Daoy (cell line): ENCODE results near the gene ZNF346. TPM values are rescaled to one million over a fixed set of nuclear protein-coding genes. Genes with fewer than 3 reads are reported as not detected.
"Not testable (repeated sequence)": the region's sequence is repeated elsewhere in the genome, so short reads cannot be mapped to it uniquely, and the experiment has no call there.

Source experiments
- DNase-seq: peaks from one replicate; pipeline ENCODE4 v3.0.0-alpha.2; 2015; ENCODE audit warnings: low read depth
- total RNA-seq: library from RNA; depleted of rRNA; stranded (reverse); fragments of >200 nt; shearing (Covaris generic); gene quantifications from 2 replicates; pipeline ENCODE4 v1.2.3, GENCODE V29; 2014

Gene ZNF346
- total RNA-seq, 1 experiment from 2014 or later = 15.6 TPM

DNA sequence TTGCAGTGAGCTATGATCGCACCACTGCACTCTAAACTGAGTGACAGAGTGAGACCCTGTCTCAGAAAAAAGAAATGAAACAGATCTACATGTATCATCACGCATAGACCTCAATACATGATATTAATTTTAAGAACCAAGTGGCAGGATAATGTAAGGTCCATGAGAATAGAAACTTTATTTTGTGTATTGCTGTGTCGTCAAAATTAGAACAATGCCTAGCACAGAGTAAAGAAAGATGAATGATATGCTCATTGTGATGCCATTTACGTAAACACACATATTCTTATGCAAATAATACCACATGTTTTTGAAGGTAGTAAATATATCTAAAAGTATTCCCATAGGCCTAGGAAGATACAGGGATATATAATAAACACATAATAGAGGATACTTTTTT is 12.3 kb upstream of the ZNF346 start:
- no peak for DNase-seq

DNA sequence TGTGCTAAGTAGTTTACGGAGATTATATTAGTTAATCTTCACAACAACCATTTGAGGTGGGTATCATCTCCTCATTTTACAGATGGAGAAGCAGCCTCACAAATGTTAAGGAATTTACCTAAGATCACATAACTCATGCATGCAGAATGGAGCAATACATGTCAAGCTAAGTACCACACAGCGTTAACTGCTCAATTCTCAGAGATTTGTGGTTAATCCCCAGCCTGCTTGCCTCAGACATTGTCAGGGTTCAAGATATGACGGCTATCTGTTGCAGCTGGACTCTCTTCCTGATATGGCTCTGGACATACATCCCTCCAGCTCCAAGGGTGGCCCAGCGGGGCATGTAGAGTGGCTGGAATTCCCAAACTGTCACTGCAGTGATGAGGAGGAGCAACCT is 7.3 kb upstream of the ZNF346 start:
- no peak for DNase-seq

DNA sequence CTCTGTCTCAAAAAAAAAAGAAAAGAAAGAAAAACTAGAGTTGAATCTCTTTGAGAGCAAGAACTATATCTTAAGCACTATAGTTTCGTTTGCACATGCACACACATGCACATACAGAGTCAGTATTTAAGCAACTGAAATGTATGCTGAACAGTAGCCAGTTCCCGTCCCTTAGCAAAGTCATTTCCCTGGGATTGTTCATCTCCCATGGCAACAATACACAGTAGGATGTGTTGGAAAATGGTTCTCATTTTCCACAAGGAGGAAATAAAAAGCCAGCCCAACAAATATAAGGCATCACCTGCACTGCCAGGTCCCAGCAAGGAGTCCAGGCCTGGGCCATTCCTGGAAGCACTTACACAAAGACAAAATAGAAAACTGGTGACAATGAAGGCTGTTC is 4.2 kb upstream of the ZNF346 start:
- no peak for DNase-seq

DNA sequence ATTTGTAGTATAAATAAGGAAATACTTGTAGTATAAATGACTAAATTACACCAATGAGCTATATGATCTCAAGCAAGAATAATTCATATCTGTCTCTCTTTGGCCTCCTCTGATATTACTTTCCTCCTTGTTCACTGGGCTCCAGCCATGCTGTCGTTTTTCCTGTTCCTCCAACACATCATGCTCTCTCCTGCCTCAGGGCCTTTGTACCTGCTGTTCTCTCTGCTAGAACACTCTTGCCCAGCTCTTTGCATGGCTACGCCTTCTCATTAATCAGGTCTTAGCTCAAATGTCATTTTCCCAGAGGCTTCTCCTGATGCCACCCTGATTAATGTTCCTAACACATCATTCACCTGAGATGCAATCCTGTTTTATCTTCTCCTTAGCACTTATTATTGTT is 2.5 kb upstream of the ZNF346 start:
- no peak for DNase-seq

DNA sequence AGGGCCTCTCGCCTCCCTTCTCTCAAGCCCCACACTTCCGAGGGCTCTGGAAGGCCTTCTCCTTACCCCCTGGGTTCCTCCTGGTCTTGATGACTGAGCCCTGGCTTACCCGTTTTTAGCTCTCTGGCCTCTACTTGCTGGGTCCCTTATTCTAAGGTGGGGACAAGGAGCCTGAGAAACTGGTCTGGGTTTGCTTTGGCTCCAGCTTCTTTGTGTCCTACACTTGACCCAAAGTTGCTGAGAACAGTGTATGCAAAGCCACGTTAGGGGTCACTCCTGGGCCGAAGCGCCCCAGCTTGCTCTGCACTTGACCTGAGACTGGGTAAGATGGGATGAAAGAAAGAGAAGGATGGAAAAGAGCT is 788 bp downstream of the ZNF346 start:
- no peak for DNase-seq

DNA sequence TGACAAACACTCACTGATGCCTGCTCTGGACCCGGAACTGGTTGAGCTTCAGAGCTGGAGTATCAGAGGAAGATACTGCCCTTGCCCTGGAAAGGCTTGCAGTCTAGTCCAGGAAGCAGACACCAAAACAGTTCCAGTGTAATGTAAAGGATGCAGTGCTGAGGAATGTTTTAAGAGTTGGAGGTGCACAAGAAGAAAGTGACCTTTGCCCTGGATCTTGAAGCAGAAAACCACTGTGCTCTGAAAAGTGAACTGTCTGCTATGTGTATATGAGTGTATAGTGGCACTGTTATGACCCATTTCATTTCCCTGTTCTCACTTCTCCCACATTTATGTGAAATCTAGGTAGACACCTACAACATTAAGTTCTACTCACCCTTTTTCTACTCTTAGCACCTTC is 2.1 kb downstream of the ZNF346 start:
- DNase-seq = no peak

DNA sequence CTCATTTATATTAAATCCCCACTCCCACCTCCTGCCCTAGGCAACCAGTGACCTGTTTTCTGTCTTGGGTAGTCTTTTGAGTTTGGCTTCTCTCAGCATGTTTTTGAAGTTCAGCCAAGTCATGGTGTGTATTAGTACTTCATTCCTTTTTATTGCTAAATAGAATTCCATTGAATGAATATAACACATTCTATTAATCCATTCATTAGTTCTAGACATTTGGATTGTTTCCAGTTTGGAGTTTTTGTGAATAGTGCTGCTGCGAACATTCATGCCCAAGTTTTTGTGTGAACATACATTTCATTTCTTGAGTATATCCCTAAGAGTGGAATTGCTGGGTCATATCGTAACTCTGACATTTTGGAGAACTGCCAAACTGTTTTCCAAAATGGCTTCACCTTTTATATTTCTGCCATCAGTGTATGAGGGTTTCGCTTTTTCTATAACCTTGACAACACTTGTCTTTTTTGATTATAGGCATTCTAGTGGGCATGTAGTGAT is 2.7 kb downstream of the ZNF346 start:
- DNase-seq = no peak

DNA sequence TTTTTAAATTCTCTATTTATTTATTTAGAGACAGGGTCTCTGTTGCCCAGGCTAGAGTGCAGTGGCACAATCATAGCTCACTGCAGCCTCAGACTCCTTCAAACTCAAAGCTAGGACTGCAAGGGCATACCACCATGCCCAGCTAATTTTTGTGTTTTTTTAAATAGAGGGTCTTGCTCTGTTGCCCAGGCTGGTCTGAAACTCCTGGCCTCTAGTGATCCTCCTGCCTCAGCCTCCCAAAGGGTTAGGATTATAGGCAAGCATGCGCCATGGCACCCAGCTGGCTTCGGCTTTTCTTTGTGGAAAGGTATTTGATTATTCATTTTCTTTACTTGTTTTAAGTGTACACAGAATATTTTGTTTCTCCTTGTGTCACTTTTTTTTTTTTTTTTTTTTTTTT is 5.2 kb downstream of the ZNF346 start:
- DNase-seq = no peak

DNA sequence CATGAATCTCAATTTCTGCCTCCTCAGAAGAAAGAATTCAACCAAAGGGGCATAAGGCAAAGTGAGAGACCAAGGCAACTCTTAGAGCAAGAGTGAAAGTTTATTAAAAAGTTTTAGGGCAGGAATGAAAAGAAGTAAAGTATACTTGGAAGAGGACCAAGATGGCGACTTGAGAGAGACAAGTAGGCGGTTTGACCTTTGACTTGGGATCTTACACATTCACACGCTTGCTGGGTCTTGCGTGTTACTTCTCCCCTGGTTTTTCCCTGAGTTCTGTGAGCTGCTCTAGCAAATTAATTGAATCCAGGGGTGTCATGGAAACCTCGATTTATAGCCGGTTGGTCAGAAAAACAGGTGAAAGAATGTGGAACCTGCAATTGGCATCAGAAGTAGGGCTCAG is 7.0 kb downstream of the ZNF346 start:
- DNase-seq = no peak

DNA sequence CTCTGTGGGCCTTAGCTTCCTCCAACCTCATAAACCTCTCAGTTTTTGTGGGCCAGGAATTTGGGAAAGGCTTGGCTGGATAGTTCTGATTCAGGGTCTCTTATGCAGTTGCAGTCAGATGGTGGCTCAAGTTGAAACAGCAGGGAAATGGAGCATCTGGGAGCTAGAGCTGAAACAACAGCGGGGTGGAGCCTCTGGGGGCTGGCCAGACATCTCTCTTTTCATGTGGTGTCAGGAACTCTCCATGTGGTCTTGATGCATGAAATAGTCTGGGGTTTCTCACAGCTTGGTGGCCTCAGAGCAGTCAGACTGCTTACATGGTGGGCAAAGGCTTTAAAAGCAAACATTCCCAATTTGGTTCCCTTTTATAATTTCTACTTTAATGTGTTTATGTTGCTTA is 13.5 kb downstream of the ZNF346 start:
- DNase-seq = peak; percentile 12

DNA sequence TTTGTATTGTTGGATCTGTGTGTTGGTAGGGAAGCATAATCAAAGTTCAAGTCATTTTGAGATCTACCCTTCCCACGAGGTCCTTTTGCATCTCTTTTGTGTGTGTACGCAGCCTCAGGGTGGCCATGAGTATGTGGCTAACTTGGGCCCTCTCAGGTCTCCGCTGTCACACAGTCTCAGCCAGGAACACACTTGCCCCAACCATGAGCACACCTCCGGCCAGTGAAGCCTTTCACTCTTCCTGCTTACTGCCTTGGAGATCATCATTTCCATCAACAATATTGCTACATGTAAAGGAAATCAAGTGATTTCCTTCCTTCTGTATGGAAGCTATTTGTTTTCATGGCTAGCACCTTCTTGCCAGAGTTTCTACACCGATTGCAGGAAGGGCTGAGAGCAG is 13.9 kb downstream of the ZNF346 start:
- DNase-seq = no peak

DNA sequence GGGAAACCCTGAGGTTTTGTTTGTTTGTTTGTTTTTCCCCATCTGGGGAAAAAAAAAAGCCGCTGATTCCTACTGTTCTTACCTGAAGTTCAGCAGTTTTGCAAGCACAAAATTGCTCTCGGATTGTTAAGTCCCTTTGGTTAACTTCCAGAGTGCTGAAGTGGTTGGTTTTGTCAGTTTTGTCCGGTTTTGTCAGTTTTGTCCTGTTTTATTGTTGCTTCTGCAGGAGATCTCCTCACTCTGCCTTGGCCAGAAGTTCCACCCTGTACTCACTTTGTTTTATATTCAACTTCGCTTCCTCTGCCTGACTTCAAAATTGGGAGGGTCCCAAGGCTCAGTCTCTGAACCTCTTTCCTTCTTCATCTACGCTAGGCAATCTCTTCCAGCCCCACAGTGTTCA is 14.4 kb downstream of the ZNF346 start:
- DNase-seq = no peak

DNA sequence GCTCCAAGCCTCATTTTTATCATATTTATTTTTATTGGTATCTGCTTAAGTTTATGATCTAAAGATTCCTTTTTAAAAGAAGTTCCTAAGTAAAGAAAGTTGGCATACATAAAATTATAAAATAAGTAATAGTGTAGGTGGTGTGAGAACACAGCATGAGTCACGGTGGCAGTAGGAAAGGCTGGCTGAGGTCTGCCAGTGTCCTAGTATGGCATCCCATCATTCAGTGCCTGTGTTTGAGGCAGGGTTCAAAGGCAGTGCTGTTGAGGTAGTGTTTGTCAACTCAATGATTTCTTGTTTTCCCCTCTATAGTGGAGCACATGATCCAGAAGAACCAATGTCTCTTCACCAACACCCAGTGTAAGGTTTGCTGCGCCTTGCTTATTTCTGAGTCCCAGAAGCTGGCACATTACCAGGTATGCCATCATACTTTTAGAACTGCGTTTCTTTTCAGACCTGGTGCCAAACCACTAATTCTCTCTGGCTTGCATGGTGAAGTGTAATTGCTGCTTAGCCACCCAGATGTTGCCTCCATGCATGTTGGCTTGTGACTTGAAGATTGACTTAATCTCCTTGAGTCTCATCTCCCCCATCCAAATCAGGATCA is 18.4 kb downstream of the ZNF346 start:
- DNase-seq = peak; percentile 66

DNA sequence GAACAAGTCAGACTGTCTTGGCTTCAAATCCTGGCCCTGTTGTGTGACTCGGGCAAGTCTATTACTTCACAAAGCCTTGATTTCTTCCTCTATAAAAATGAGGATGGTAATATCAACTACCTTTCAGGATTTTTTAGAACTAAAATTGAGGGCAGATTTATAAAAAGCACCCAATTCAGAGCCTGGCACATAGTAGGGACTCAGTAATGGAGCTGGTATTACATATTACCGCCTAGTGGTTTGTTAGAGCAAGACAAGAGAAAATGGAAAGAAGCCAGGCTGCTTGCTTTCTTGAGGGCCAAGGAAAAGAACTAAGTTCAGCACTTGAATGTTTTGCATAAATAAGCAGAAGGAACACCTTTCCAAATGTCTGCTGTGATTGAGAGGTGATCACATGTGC is 19.4 kb downstream of the ZNF346 start:
- DNase-seq = no peak

DNA sequence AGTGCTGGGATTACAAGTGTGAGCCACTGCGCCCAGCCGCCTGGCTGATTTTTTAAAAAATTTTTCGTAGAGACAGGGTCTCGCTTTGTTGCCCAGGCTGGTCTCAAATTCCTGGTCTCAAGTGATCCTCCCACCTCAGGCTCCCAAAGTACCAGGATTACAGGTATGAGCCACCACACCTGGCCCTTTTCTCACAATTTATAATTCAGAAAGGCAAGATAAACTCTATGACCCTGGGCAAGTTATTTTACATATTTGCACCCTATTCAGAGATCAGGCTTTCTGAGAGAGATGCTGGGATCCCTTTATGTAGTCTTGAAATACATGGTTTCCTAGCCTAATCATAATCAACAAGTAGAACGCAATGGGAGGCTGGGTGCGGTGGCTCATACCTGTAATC is 20.6 kb downstream of the ZNF346 start:
- DNase-seq = no peak

DNA sequence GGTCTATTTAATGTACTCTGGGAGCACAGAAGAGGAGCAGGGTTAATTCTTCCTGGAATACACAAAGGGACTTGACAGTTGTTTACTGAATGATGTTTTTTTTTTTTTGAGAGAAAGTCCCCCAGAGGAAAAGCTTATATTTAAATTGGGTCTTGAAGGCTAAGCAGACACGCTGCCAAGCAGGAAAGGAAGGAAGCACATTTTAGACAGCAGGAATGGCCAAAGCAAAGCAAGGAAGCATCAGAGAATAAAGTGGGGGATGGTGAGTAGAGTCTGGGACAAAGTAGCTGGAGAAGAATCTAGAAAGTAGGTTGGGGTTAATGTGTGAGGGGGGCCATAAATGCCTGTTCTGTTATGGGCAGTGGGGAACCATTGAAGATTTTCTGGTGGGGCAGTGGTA is 21.5 kb downstream of the ZNF346 start:
- DNase-seq = no peak

DNA sequence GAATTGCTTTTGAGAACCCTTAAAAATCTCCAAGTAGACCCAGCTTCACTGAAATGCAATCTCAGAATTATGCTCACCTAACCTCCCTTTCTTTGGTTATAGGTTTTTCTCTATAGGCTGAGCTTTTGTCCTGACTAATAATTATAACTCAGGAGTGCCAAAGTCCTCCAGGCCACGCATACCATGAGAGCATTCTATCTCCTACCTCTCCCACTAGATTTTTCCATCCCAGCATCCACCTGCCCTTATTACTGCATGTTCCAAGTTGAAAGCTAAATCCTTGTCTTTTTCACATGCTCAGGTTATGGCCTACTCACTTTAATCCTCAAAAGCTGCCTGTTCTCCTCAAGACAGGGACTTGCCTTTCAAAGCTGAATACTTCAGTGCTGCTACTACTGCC is 22.1 kb downstream of the ZNF346 start:
- DNase-seq = no peak

DNA sequence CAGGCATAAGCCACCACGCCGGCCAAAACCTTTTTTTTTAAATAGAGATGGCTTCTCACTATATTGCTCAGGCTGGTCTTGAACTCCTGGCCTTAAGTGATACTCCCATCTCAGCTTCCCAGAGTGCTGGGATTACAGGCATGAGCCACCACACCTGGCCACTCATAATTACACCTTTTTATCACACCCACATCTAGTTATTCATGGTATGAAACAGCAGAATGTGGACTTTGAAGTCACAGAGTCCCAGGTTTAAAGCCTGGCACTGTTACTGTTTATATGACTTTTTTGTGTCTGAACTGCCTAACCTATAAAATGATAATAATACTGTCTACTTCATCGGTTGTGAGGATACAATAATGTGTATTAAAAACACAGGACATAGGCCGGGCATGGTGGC is 23.1 kb downstream of the ZNF346 start:
- no peak for DNase-seq

DNA sequence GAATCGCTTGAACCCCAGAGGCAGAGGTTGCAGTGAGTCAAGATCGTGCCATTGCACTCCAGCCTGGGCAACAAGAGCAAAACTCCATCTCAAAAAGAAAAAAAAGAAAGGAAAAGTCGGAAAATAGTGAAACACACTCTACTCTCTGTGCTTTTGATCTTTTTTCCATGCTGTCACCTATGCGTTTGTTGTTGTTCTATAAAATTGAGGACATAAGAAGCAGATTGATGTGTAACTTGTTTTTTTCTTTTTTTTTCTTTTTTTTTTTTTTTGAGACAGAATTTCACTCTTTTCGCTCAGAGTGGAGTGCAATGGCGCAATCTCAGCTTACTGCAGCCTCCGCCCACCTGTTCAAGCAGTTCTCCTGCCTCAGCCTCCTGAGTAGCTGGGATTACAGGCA is 26.0 kb downstream of the ZNF346 start:
- not testable (repeated sequence) for DNase-seq

DNA sequence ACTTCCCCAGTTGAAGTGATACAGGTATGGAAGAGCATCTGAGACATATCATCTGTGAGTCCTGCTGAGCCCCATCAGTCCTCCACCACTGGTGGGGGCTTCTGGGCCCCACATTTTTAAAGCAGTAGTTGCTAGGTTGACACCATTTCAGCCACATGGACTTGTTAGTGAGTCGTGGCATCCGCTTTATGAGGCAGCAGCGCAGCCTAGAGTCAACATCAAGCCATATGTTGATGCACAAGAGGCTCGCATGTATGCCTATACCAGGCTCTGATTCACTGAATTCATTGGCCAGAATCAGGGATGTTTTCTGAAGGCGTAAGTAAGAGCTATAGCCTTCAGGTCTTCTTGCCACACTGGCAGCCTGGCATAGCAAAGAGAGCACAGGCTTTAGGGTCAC is 26.8 kb downstream of the ZNF346 start:
- no peak for DNase-seq

DNA sequence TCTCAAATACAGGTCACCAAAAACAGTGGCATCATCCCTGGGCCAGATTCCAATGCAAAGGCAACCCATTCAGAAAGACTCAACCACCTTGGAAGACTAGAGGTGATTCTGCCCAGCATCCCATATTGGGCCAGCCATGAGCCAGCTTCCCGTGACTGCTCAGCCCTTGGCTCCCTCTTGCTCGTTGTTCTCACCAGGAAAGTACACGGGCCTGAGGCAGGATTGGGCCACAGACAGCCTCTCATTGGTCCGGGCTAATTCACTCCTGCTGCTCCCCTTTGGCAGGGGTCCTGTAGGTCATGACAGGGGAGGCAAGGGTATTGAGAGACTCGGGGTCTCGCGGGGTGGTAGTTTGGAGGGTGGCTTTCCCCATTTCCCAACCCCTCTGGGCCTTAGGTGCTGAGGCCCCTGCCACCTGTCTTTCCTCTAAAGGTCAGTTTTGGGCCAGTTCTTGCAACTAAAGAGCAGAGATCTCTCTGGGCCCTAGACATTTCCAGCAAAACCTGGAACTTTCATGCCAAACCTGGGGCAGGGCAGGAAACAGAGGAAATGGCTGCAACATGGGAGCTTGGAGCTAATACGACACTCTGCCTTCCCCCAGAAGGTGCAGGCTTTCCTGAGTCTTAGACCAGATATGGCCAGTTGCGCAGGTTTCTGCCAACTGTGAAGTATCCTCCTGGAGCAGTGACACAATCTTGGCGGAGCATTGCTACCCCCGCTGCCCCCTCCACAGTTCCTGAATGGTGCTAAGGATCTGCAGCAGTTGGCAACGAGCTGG is 42.2 kb downstream of the ZNF346 start:
- no peak for DNase-seq

DNA sequence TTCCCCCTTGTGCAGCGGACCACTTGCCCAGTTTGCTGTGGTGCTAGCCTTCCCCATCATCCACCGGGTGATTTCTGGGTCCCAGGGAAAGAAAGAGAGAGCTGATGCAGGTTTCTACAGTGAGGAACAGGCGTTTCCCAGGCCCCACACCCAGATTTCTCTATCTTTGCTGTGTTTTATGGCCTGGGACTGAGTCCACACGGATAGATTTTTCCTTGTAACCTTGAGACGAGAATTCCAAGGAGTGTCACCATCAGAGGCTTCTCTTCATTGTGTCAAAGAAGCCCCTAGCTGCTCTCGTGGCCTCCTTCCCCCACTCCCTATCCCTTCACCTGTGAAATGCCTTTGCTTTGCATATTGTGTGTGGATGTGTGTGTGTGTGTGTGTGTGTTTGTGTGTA is 43.0 kb downstream of the ZNF346 start:
- no peak for DNase-seq

DNA sequence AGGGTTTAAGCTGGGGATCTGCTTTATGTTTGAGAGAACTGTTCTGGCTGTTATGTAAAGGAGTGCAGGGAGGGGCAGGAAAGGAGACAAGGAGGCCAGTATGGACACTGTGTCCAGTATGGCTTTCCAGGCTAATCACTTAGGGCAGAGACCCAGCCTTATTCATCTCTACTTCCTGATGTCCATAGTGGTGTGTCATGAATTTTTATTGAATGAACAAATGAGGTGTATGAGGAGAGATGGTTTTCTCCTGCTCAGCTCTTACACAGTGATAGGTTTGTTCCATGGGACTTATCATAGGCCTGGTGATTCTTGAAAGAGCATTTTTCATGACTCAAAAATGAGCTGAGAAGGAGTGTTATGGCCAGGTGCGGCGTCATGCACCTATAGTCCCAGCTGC is 43.7 kb downstream of the ZNF346 start:
- DNase-seq = no peak

DNA sequence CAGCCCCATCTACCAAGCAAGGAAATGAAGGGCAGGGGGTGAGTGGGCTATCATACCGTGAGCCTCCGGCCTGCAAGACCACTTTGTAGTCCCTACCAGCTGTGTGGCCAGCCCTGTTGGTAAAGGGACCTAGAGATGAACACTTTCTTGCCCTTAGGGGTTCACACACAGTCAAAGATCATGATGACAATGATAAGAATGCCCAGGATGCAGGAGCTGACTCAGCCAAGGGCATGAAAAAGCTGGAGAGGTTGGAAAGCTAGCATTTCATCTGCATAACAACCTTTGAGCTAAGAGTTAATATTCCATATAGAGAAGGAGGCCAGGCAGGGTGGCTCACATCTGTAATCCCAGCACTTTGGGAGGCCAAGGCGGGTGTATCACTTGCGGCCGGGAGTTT is 45.0 kb downstream of the ZNF346 start:
- DNase-seq = no peak
